Tibial nerve (tissue), 3 donors: Measurements from ENCODE around the gene SEC14L5.

Source experiments
- CTCF ChIP-seq, 5 experiments: fragments of 200-600 bp in 3 of 5; fragments of 450-650 bp in 2 of 5; sonication (generic) in 3 of 5; IDR thresholded peaks; one replicate each; pipeline ENCODE4 v1.5.1; 2016 to 2019; ENCODE audit warnings: antibody characterized with exemption in 5 of 5, mild to moderate bottlenecking in 3 of 5, moderate library complexity in 2 of 5
- POLR2A ChIP-seq, 2 donors: fragments of 450-650 bp; IDR thresholded peaks; one replicate each; pipeline ENCODE4 v1.6.1; 2017; ENCODE audit warnings: antibody characterized with exemption in 2 of 2, mild to moderate bottlenecking in 2 of 2, moderate library complexity in 2 of 2

- TF ChIP-seq CTCF (IDR thresholded peaks at IDR 0.05): no peak
- no peak for TF ChIP-seq POLR2A (IDR thresholded peaks at IDR 0.05)
These were observed 32.3 kb downstream of the SEC14L5 start for GRCh38 chr16:4990415-4990814.
